Keratinocyte (primary cell): ENCODE measurements around the gene MCAM.

Source experiments
- CTCF ChIP-seq, 3 experiments: IDR thresholded peaks in 1 of 3; conservative IDR thresholded peaks in 1 of 3; optimal IDR thresholded peaks in 1 of 3; 2 replicates in 2 of 3; 3 replicates in 1 of 3; pipeline versions ENCODE3 to v1.5.1; 2011; ENCODE audit warnings: low read length in 3 of 3, mild to moderate bottlenecking in 3 of 3, moderate library complexity in 2 of 3, control low read depth in 1 of 3, inconsistent platforms in 1 of 3; ENCODE audit not compliant: insufficient read depth in 2 of 3; ENCODE audit errors: extremely low read depth in 1 of 3
- EZH2 ChIP-seq: IDR thresholded peaks from one replicate; pipeline ENCODE4 v1.6.1; 2012; ENCODE audit warnings: inconsistent platforms, mild to moderate bottlenecking, low read length, moderate library complexity

- TF ChIP-seq CTCF (optimal IDR thresholded peaks at IDR 0.05 in 1 of 3, IDR thresholded peaks at IDR 0.05 in 1 of 3, conservative IDR thresholded peaks at IDR 0.05 in 1 of 3; ENCODE audit: extremely low read depth in 1 of 3, insufficient read depth in 2 of 3, low read length in 3 of 3) (no peak), EZH2 (no peak)
Observed at GRCh38 chr11:119363851-119364590, 47.1 kb upstream of the MCAM start.
